ENCODE data around the gene GPR158.

DNA sequence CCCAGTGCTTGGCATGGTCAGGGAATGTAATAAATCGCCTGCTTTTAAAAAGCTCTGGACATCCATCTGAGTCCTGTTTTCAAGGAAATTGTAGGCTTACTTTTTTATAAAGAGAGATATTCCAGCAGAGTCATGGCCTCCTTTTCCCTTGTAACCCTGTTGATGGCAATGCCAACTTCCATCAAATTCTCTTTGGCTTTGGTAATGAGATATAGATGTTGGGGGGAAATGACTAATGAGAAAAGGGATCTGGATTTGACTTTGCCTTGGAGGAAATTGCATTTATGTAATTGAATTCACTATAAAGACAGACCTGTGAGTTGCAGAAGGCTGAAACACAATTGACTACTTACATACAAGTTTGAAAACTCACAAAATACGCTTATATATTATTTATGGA, 347.5 kb downstream of the GPR158 start:
- TF ChIP-seq, protein P1, sequence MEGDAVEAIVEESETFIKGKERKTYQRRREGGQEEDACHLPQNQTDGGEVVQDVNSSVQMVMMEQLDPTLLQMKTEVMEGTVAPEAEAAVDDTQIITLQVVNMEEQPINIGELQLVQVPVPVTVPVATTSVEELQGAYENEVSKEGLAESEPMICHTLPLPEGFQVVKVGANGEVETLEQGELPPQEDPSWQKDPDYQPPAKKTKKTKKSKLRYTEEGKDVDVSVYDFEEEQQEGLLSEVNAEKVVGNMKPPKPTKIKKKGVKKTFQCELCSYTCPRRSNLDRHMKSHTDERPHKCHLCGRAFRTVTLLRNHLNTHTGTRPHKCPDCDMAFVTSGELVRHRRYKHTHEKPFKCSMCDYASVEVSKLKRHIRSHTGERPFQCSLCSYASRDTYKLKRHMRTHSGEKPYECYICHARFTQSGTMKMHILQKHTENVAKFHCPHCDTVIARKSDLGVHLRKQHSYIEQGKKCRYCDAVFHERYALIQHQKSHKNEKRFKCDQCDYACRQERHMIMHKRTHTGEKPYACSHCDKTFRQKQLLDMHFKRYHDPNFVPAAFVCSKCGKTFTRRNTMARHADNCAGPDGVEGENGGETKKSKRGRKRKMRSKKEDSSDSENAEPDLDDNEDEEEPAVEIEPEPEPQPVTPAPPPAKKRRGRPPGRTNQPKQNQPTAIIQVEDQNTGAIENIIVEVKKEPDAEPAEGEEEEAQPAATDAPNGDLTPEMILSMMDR (IDR thresholded peaks at IDR 0.05; ENCODE audit: low read depth, low read length, poor library complexity, severe bottlenecking), result no peak
- no peak for TF ChIP-seq EZH2phosphoT487 (IDR thresholded peaks at IDR 0.05; ENCODE audit: borderline replicate concordance, low read length)
